MM.1S (cell line): ENCODE data around the gene DPP10.

Experiments used
- DNase-seq: peaks from one replicate; pipeline ENCODE4 v3.0.0-alpha.2; 2015
- H2AFZ ChIP-seq: fragments of 300-600 bp; sonication (generic); 2 replicates; pipeline ENCODE4 v1.6.0; 2016; ENCODE audit warnings: antibody characterized with exemption, low read length
- H3F3A ChIP-seq: fragments of 300-600 bp; sonication (generic); 2 replicates; pipeline ENCODE4 v1.6.1; 2016; ENCODE audit warnings: mild to moderate bottlenecking, antibody characterized with exemption, low read length, moderate library complexity, mixed read lengths; ENCODE audit not compliant: insufficient read depth
- H3K27ac ChIP-seq: fragments of 300-600 bp; sonication (generic); 2 replicates; pipeline ENCODE4 v1.5.1; 2016; ENCODE audit warnings: mild to moderate bottlenecking, low read length
- H3K27me3 ChIP-seq: fragments of 300-600 bp; sonication (generic); replicated peaks from 2 replicates; pipeline ENCODE4 v1.6.0; 2016; ENCODE audit warnings: low read length; ENCODE audit not compliant: insufficient read depth
- H3K36me3 ChIP-seq: fragments of 300-600 bp; sonication (generic); replicated peaks from 2 replicates; pipeline ENCODE4 v1.6.1; 2016; ENCODE audit warnings: mild to moderate bottlenecking, low read length, mixed read lengths; ENCODE audit not compliant: insufficient read depth
- H3K4me1 ChIP-seq: fragments of 300-600 bp; sonication (generic); 2 replicates; pipeline ENCODE4 v1.6.1; 2016; ENCODE audit warnings: low read length, mixed read lengths
- H3K4me2 ChIP-seq: fragments of 300-600 bp; sonication (generic); 2 replicates; pipeline ENCODE4 v1.6.0; 2016; ENCODE audit warnings: low read depth, low read length
- H3K4me3 ChIP-seq: fragments of 300-600 bp; sonication (generic); 2 replicates; pipeline ENCODE4 v1.5.1; 2016; ENCODE audit warnings: low read length, mixed read lengths
- H3K79me2 ChIP-seq: fragments of 300-600 bp; sonication (generic); 2 replicates; pipeline ENCODE4 v1.6.1; 2016; ENCODE audit warnings: mixed run types, low read length, mixed read lengths
- H3K9ac ChIP-seq: fragments of 300-600 bp; sonication (generic); 2 replicates; pipeline ENCODE4 v1.6.1; 2016; ENCODE audit warnings: low read length, mixed read lengths
- H3K9me2 ChIP-seq: fragments of 300-600 bp; sonication (generic); replicated peaks from 2 replicates; pipeline ENCODE4 v1.6.1; 2016; ENCODE audit warnings: mild to moderate bottlenecking, low read length, mixed read lengths; ENCODE audit not compliant: insufficient read depth
- H3K9me3 ChIP-seq: fragments of 300-600 bp; sonication (generic); replicated peaks from 2 replicates; pipeline ENCODE4 v1.6.1; 2016; ENCODE audit warnings: mild to moderate bottlenecking, low read length, mixed read lengths; ENCODE audit not compliant: insufficient read depth
- H4K20me1 ChIP-seq: fragments of 300-600 bp; sonication (generic); 2 replicates; pipeline ENCODE4 v1.6.1; 2016; ENCODE audit warnings: mild to moderate bottlenecking, low read length, moderate library complexity, mixed read lengths; ENCODE audit not compliant: insufficient read depth
- EZH2 ChIP-seq: fragments of 300-600 bp; sonication (generic); optimal IDR thresholded peaks from 2 replicates; pipeline ENCODE3; 2017; ENCODE audit warnings: low read depth, mild to moderate bottlenecking, antibody characterized with exemption, low read length, mixed read lengths
- EZH2phosphoT487 ChIP-seq: fragments of 300-600 bp; sonication (generic); IDR thresholded peaks from 2 replicates; pipeline ENCODE4 v1.6.1; 2018; ENCODE audit warnings: antibody characterized with exemption, low read length
- TF ChIP-seq, protein P1 (sequence below): fragments of 300-600 bp; sonication (generic); IDR thresholded peaks from 2 replicates; pipeline ENCODE4 v1.5.1; 2016; ENCODE audit warnings: antibody characterized with exemption, low read length, mixed read lengths

The DPP10 gene

GRCh38 chr2:114609203-114609602 lies 166.8 kb downstream of the DPP10 start:
- Histone ChIP-seq H3K4me2 (no peak overlapping the region), H3K36me3 (no peaks in the 10 kb centered on the region), H3K79me2 (no peaks in the 10 kb centered on the region), H3K27me3 (no peaks in the 10 kb centered on the region), H3K4me3 (no peak overlapping the region), H3F3A (no peaks in the 10 kb centered on the region), H3K4me1 (no peaks in the 10 kb centered on the region), H4K20me1 (no peaks in the 10 kb centered on the region), H3K9me3 (no peaks in the 10 kb centered on the region), H2AFZ (no peak overlapping the region), H3K27ac (no peak overlapping the region), H3K9me2 (no peaks in the 10 kb centered on the region), H3K9ac (no peak overlapping the region)
- DNase-seq = no peak
- TF ChIP-seq, protein P1, sequence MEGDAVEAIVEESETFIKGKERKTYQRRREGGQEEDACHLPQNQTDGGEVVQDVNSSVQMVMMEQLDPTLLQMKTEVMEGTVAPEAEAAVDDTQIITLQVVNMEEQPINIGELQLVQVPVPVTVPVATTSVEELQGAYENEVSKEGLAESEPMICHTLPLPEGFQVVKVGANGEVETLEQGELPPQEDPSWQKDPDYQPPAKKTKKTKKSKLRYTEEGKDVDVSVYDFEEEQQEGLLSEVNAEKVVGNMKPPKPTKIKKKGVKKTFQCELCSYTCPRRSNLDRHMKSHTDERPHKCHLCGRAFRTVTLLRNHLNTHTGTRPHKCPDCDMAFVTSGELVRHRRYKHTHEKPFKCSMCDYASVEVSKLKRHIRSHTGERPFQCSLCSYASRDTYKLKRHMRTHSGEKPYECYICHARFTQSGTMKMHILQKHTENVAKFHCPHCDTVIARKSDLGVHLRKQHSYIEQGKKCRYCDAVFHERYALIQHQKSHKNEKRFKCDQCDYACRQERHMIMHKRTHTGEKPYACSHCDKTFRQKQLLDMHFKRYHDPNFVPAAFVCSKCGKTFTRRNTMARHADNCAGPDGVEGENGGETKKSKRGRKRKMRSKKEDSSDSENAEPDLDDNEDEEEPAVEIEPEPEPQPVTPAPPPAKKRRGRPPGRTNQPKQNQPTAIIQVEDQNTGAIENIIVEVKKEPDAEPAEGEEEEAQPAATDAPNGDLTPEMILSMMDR = no peak
- TF ChIP-seq EZH2phosphoT487 = no peak
- no peak for TF ChIP-seq EZH2

DNA sequence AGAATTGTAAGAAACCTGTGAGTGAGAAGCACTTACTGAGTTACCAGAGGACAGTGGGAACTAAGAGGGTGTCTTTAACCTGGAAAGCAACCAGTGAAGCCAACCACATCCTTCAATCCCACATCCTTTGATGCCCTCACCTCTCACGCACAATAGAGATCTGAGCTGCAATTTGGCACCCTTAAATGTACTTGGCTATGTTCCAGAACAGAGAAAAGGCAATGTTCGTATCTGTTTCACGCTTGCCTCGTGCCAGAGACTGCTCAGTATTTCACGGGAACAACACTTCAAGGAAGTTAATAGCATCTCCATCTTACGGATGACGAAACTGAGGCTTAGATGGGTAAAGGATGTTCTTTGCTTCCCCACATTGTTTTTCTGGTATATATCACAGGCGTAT lies 167.4 kb downstream of the DPP10 start:
- Histone ChIP-seq H3K27me3 (no peaks in the 10 kb centered on the region), H4K20me1 (no peaks in the 10 kb centered on the region), H3K27ac (no peak overlapping the region), H2AFZ (no peak overlapping the region), H3F3A (no peaks in the 10 kb centered on the region), H3K4me3 (no peak overlapping the region), H3K4me1 (no peaks in the 10 kb centered on the region), H3K79me2 (no peaks in the 10 kb centered on the region), H3K9me3 (no peaks in the 10 kb centered on the region), H3K9me2 (no peaks in the 10 kb centered on the region), H3K36me3 (no peaks in the 10 kb centered on the region), H3K9ac (no peak overlapping the region), H3K4me2 (no peak overlapping the region)
- TF ChIP-seq EZH2phosphoT487 = no peak
- TF ChIP-seq, protein P1 = no peak
- TF ChIP-seq EZH2 = no peak
- no peak for DNase-seq

DNA sequence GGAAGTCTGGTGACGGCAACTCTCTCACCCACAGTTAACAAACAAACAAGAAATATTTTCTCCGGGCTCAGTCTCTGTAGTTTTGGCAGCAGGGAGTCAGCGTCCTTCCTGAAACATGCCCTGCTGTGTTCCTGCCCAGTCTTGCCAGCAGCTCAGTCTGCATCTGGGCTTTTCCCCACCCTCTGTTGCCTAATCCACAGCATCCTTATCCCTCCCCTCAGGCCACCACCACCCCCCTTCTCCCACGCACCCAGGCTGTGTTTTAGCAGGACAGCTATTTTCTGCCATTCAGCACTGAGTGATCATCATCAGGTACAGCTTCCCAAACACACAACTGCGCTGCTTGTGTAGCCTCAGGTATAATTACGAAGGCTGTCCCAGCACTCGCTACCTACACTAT lies 168.2 kb downstream of the DPP10 start:
- Histone ChIP-seq H2AFZ (no peak overlapping the region), H3K9me2 (no peaks in the 10 kb centered on the region), H3K4me3 (no peak overlapping the region), H3K36me3 (no peaks in the 10 kb centered on the region), H3K79me2 (no peaks in the 10 kb centered on the region), H3K4me1 (no peaks in the 10 kb centered on the region), H4K20me1 (no peaks in the 10 kb centered on the region), H3K9ac (no peak overlapping the region), H3K27ac (no peak overlapping the region), H3K4me2 (no peak overlapping the region), H3K27me3 (no peaks in the 10 kb centered on the region), H3K9me3 (no peaks in the 10 kb centered on the region), H3F3A (no peaks in the 10 kb centered on the region)
- TF ChIP-seq, protein P1 = no peak
- no peak for TF ChIP-seq EZH2phosphoT487
- TF ChIP-seq EZH2 = no peak
- no peak for DNase-seq

DNA sequence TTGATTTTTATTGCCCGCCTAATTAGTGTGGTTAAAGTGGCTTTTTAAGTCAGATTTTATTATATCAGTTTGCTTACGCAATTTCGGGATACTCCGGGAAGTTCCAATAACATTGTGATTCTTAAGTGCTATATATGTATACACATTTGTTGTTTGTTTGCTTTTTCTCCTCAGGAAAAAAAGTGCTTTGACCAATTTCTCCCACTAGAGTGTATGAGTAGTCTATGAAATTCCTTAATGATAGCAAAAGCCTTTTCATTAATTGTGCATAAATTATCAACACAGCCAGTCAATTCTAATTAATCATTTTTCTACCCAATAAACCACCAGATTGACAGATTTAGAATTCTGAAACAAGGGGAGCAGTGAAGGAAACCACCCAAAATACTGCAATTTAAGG lies 172.2 kb downstream of the DPP10 start:
- Histone ChIP-seq H3K9me3 (no peaks in the 10 kb centered on the region), H3K9ac (no peak overlapping the region), H3F3A (no peaks in the 10 kb centered on the region), H2AFZ (no peak overlapping the region), H3K36me3 (no peaks in the 10 kb centered on the region), H3K4me1 (no peaks in the 10 kb centered on the region), H3K27me3 (no peaks in the 10 kb centered on the region), H3K4me3 (no peak overlapping the region), H3K27ac (no peak overlapping the region), H4K20me1 (no peaks in the 10 kb centered on the region), H3K79me2 (no peaks in the 10 kb centered on the region), H3K4me2 (no peak overlapping the region), H3K9me2 (no peaks in the 10 kb centered on the region)
- TF ChIP-seq, protein P1 = no peak
- TF ChIP-seq EZH2phosphoT487 (no peak), EZH2 (no peak)
- no peak for DNase-seq
